K562 (cell line): ENCODE data around the gene SYNPR. TPM values are rescaled to one million over a fixed set of nuclear protein-coding genes. Genes with fewer than 3 reads are reported as not detected.

Experiments used
- ATAC-seq: fragments of 200-7000 bp; cut with Tn5 transposase; 3 replicates; pipeline ENCODE4 v1.9.1; 2020; ENCODE audit warnings: moderate library complexity
- BruUV-seq: library from RNA; stranded (reverse); fragments of 400-500 nt; replicated peaks from 2 replicates; lab custom pipeline; 2021; lab: Mats Ljungman, UMichigan
- CTCF ChIA-PET: fragments of 300-600 bp; formaldehyde crosslinking; extraction: SDS; loops from one replicate; lab custom pipeline; 2021; ENCODE audit warnings: low intra/inter-chr PET ratio; lab: Yijun Ruan, JAX
- POLR2A ChIA-PET: fragments of 300-600, 350-650 bp; sonication (Branson Sonifier 250); formaldehyde crosslinking; extraction: SDS; loops from one replicate; lab custom pipeline; 2021; ENCODE audit warnings: antibody characterized with exemption, inconsistent platforms; lab: Yijun Ruan, JAX
- DNase-seq, 4 experiments: peaks; one replicate each; pipeline versions ENCODE4 v3.0.0 to v3.0.0-alpha.2; 2011 to 2018; ENCODE audit warnings: low spot score in 3 of 4, mixed read lengths in 3 of 4; ENCODE audit errors: extremely low read depth in 1 of 4
- FAIRE-seq: peaks from 2 replicates; lab custom pipeline; 2011; peaks lifted over from hg19 to GRCh38; lab: Jason Lieb, UNC
- H2AFZ ChIP-seq: 2 replicates; pipeline ENCODE4 v1.6.0; 2011; ENCODE audit warnings: low read depth, low read length, control low read depth, inconsistent platforms
- H3K27ac ChIP-seq: fragments of 200-600 bp; 3 replicates; pipeline ENCODE4 v1.8.0; 2011; ENCODE audit warnings: low read depth, mild to moderate bottlenecking, control low read depth, inconsistent platforms, low read length, moderate library complexity, mixed read lengths; ENCODE audit errors: extremely low read depth
- H3K27me3 ChIP-seq, 2 experiments: fragments of 300-600 bp in 1 of 2; 2 replicates in 1 of 2; 3 replicates in 1 of 2; pipeline versions ENCODE4 v1.6.0 to v1.8.0; 2011; ENCODE audit warnings: inconsistent platforms in 2 of 2, low read length in 2 of 2, mild to moderate bottlenecking in 1 of 2, mixed read lengths in 1 of 2, moderate library complexity in 1 of 2; ENCODE audit not compliant: control insufficient read depth in 2 of 2, insufficient read depth in 2 of 2
- H3K36me3 ChIP-seq: fragments of 300-600 bp; 3 replicates; pipeline ENCODE4 v1.8.0; 2011; ENCODE audit warnings: mild to moderate bottlenecking, low read length, inconsistent platforms; ENCODE audit not compliant: control insufficient read depth, insufficient read depth
- H3K4me1 ChIP-seq, 2 experiments: fragments of 200-600 bp in 1 of 2; replicated peaks in 1 of 2; 2 replicates in 1 of 2; 3 replicates in 1 of 2; pipeline versions ENCODE4 v1.5.1 to v1.8.0; 2011; ENCODE audit warnings: inconsistent platforms in 2 of 2, low read length in 2 of 2, mild to moderate bottlenecking in 1 of 2, mixed read lengths in 1 of 2, moderate library complexity in 1 of 2; ENCODE audit not compliant: control insufficient read depth in 2 of 2, insufficient read depth in 2 of 2
- H3K4me2 ChIP-seq: 2 replicates; pipeline ENCODE4 v1.6.1; 2011; ENCODE audit warnings: low read length, control low read depth, inconsistent platforms, mixed read lengths; ENCODE audit not compliant: insufficient read depth
- H3K4me3 ChIP-seq: fragments of 200-600 bp; sonication (generic), shearing (Covaris generic); 2 replicates; pipeline ENCODE4 v1.5.1; 2016; ENCODE audit warnings: control low read depth, inconsistent platforms
- H3K79me2 ChIP-seq: fragments of 200-600 bp; 3 replicates; pipeline ENCODE4 v1.8.0; 2011; ENCODE audit warnings: low read length, inconsistent platforms; ENCODE audit not compliant: control insufficient read depth, insufficient read depth
- H3K9ac ChIP-seq, 2 experiments: 2 replicates each; pipeline versions ENCODE4 v1.6.0 to v1.6.1; 2011; ENCODE audit warnings: low read depth in 2 of 2, low read length in 2 of 2, control low read depth in 1 of 2, inconsistent platforms in 1 of 2, mild to moderate bottlenecking in 1 of 2, mixed read lengths in 1 of 2; ENCODE audit not compliant: insufficient read depth in 1 of 2
- H3K9me1 ChIP-seq: one replicate; pipeline ENCODE4 v1.6.0; 2011; ENCODE audit warnings: inconsistent platforms, mild to moderate bottlenecking, low read length, moderate library complexity; ENCODE audit not compliant: control insufficient read depth, insufficient read depth
- H3K9me3 ChIP-seq: replicated peaks from 2 replicates; pipeline ENCODE4 v1.5.1; 2011; ENCODE audit warnings: low read depth, low read length, inconsistent platforms; ENCODE audit not compliant: control insufficient read depth, insufficient read depth
- H4K20me1 ChIP-seq: replicated peaks from 2 replicates; pipeline ENCODE4 v1.6.1; 2011; ENCODE audit warnings: low read length, inconsistent platforms, mixed read lengths; ENCODE audit not compliant: control insufficient read depth, insufficient read depth
- CREB3L1 ChIP-seq: fragments of 450-650 bp; IDR thresholded peaks from 2 replicates; pipeline ENCODE4 v1.6.1; 2014; ENCODE audit warnings: low read depth, mild to moderate bottlenecking, moderate library complexity, borderline replicate concordance
- E2F3 ChIP-seq: fragments of 250-450 bp; sonication (Bioruptor Pico); IDR thresholded peaks from 2 replicates; pipeline ENCODE4 v1.4.0; 2020; ENCODE audit warnings: mild to moderate bottlenecking
- KLF6 ChIP-seq: fragments of 250-450 bp; sonication (Bioruptor Pico); IDR thresholded peaks from 2 replicates; pipeline ENCODE4 v1.4.0; 2020; ENCODE audit warnings: mild to moderate bottlenecking, moderate library complexity, borderline replicate concordance
- MGA ChIP-seq: fragments of 450-650 bp; IDR thresholded peaks from 2 replicates; pipeline ENCODE4 v1.6.1; 2016; ENCODE audit warnings: mild to moderate bottlenecking, moderate library complexity
- NFE2 ChIP-seq: IDR thresholded peaks from 2 replicates; pipeline ENCODE4 v1.6.1; 2014; ENCODE audit warnings: antibody characterized with exemption, low read depth
- PHB2 ChIP-seq: fragments of 450-650 bp; IDR thresholded peaks from 2 replicates; pipeline ENCODE4 v1.6.1; 2017; ENCODE audit warnings: low read depth
- POLR2AphosphoS2 ChIP-seq: IDR thresholded peaks from 2 replicates; pipeline ENCODE4 v1.6.1; 2012; ENCODE audit warnings: low read length, improper control_type of control experiment
- POLR3A ChIP-seq: IDR thresholded peaks from 2 replicates; pipeline ENCODE4 v1.6.1; 2011; ENCODE audit warnings: borderline replicate concordance, mild to moderate bottlenecking, moderate library complexity; ENCODE audit not compliant: insufficient read length, insufficient read depth; ENCODE audit errors: extremely low read depth
- SMC3 ChIP-seq: conservative IDR thresholded peaks from 2 replicates; pipeline ENCODE4 v1.6.1; 2011; ENCODE audit warnings: low read depth, low read length, improper control_type of control experiment; ENCODE audit not compliant: insufficient read depth
- TGIF2 ChIP-seq: sonication (generic); formaldehyde crosslinking; IDR thresholded peaks from 2 replicates; pipeline ENCODE4 v1.8.1; 2022; ENCODE audit warnings: mild to moderate bottlenecking, missing genetic modification reagents, moderate library complexity
- ZC3H11A ChIP-seq: IDR thresholded peaks from 2 replicates; pipeline ENCODE4 v1.6.1; 2012; ENCODE audit warnings: low read depth, low read length, improper control_type of control experiment
- ZNF239 ChIP-seq: fragments of 250-450 bp; sonication (Bioruptor Pico); IDR thresholded peaks from 2 replicates; pipeline ENCODE4 v1.4.0; 2020; ENCODE audit warnings: mild to moderate bottlenecking
- WGBS: fragments of 100-300 bp; shearing (Covaris generic); methylation state at CpG from one replicate; pipeline ENCODE4 v1.1.6; 2016; ENCODE audit warnings: low coverage, mixed read lengths; ENCODE audit not compliant: insufficient coverage; ENCODE audit errors: missing lambda C conversion rate; 5-methylcytosine and 5-hydroxymethylcytosine counted together
- in situ Hi-C: fragments of 300-500 bp; cut with MboI; formaldehyde crosslinking; loops from 4 replicates; pipeline ENCODE4 v1.15.0; 2018; ENCODE audit warnings: inconsistent platforms, mixed read lengths
- intact Hi-C: fragments of 100-400 bp; cut with micrococcal nuclease; formaldehyde crosslinking; loops from 2 replicates; pipeline ENCODE4 v1.14.2; 2022
- polyA plus RNA-seq, 8 experiments: library from polyadenylated mRNA; depleted of rRNA in 4 of 8; stranded (reverse) in 5 of 8; unstranded in 3 of 8; fragments of >200 nt; fragmentation: Nextera tagmentation in 2 of 8; fragmentation: Illumina TruSeq in 1 of 8; extraction: Ambion mirVana in 2 of 8; extraction: Trizol in 1 of 8; gene quantifications; 2 replicates each; pipeline versions ENCODE4 v1.2.1 to v1.2.3, GENCODE V29; 2011 to 2014; ENCODE audit warnings: inconsistent platforms in 1 of 8, missing spikeins in 1 of 8
- total RNA-seq, 7 experiments: library from RNA; depleted of rRNA in 6 of 7; stranded (reverse); fragments of >200 nt in 6 of 7; fragmentation: Illumina TruSeq in 2 of 7; extraction: Trizol in 2 of 7; gene quantifications; 2 replicates each; pipeline versions ENCODE4 v1.2.1 to v1.2.3, GENCODE V29; 2011 to 2021; ENCODE audit warnings: low replicate concordance in 1 of 7

The SYNPR gene
- total and polyA plus RNA-seq, 9 of the 15 experiments (the other 6 are each of a cell fraction or from before 2014, with no cell fraction given) = not detected

GRCh38 chr3:63631670-63632069 is 353.6 kb downstream of the SYNPR start:
- no peaks in the 10 kb centered on the region for H3K9me1 ChIP-seq
- TF ChIP-seq E2F3 = no peak
- TF ChIP-seq ZC3H11A = no peak
- no peak for TF ChIP-seq POLR2AphosphoS2
- no peak for TF ChIP-seq PHB2
- TF ChIP-seq CREB3L1 = no peak
- no peak for TF ChIP-seq NFE2
- TF ChIP-seq ZNF239 (CRISPR knock-in tag) = no peak
- TF ChIP-seq SMC3 = no peak
- no peak for TF ChIP-seq MGA
- no peak for TF ChIP-seq POLR3A
- no peak for TF ChIP-seq TGIF2
- TF ChIP-seq KLF6 = no peak
- H3K9ac ChIP-seq = no peak overlapping the region
- no TSS peak for BruUV-seq
- DNase-seq (no peak), ATAC-seq (no peak), FAIRE-seq (no peak)
- no peaks in the 10 kb centered on the region for H3K9me3 ChIP-seq
- H3K27ac ChIP-seq = no peak overlapping the region
- no peaks in the 10 kb centered on the region for H4K20me1 ChIP-seq
- H3K4me1 ChIP-seq = no peaks in the 10 kb centered on the region
- no peaks in the 10 kb centered on the region for H3K36me3 ChIP-seq
- intact Hi-C loops = no loop called here
- POLR2A ChIA-PET = no interaction called here
- no peak overlapping the region for H2AFZ ChIP-seq
- CTCF ChIA-PET = no interaction called here
- H3K27me3 ChIP-seq = no peaks in the 10 kb centered on the region
- no peak overlapping the region for H3K4me2 ChIP-seq
- 0% methylated on average over 4 of the region's 4 CpGs for WGBS
- in situ Hi-C loops = no loop called here
- no peaks in the 10 kb centered on the region for H3K79me2 ChIP-seq
- H3K4me3 ChIP-seq = no peak overlapping the region
